Loucy (cell line): Measurements from ENCODE around the gene FSTL4.

ENCODE experiments used
- CTCF ChIP-seq: fragments of 200-600 bp; sonication (generic); conservative IDR thresholded peaks from 2 replicates; pipeline ENCODE4 v1.5.1; 2014; ENCODE audit warnings: mild to moderate bottlenecking, antibody characterized with exemption, low read length
- EZH2phosphoT487 ChIP-seq: fragments of 200-600 bp; IDR thresholded peaks from 2 replicates; pipeline ENCODE4 v1.6.1; 2018; ENCODE audit warnings: antibody characterized with exemption, mild to moderate bottlenecking, moderate library complexity, borderline replicate concordance

GRCh38 chr5:133193794-133194193 lies 418.5 kb downstream of the FSTL4 start:
- no peak for TF ChIP-seq EZH2phosphoT487
- no peak for TF ChIP-seq CTCF
